Psoas muscle (tissue), 8 donors: ENCODE measurements around the gene PSORS1C2. TPM values are rescaled to one million over a fixed set of nuclear protein-coding genes. Genes with fewer than 3 reads are reported as not detected.

Experiments used
- ATAC-seq, 4 donors: fragments of 200-7000 bp; cut with Tn5 transposase; one replicate each; pipeline ENCODE4 v1.9.1; 2020; ENCODE audit warnings: moderate library complexity in 3 of 4, mild to moderate bottlenecking in 2 of 4
- DNase-seq, 2 donors: peaks; one replicate each; pipeline ENCODE4 v3.0.0-alpha.2; 2020
- H3K27ac ChIP-seq: fragments of 200-600 bp; one replicate; pipeline ENCODE4 v1.8.0; 2022
- H3K27me3 ChIP-seq, 3 donors: fragments of 200-600 bp in 1 of 3; one replicate each; pipeline versions ENCODE4 v1.6.1 to v1.8.0; 2013 to 2022; ENCODE audit warnings: low read length in 2 of 3, mild to moderate bottlenecking in 2 of 3, moderate library complexity in 1 of 3; ENCODE audit not compliant: insufficient read depth in 3 of 3
- H3K36me3 ChIP-seq, 2 donors: fragments of 200-600 bp in 1 of 2; one replicate each; pipeline versions ENCODE4 v1.6.1 to v1.8.0; 2013 to 2022; ENCODE audit warnings: low read depth in 1 of 2, mild to moderate bottlenecking in 1 of 2, moderate library complexity in 1 of 2; ENCODE audit not compliant: insufficient read depth in 1 of 2
- H3K4me1 ChIP-seq: fragments of 200-600 bp; one replicate; pipeline ENCODE4 v1.8.0; 2022
- H3K4me3 ChIP-seq: fragments of 200-600 bp; one replicate; pipeline ENCODE4 v1.8.0; 2022; ENCODE audit warnings: mild to moderate bottlenecking
- H3K9me3 ChIP-seq: fragments of 200-600 bp; one replicate; pipeline ENCODE4 v1.8.0; 2022
- CTCF ChIP-seq: fragments of 200-600 bp; IDR thresholded peaks from one replicate; pipeline ENCODE4 v1.8.0; 2022; ENCODE audit warnings: antibody characterized with exemption
- WGBS, 3 donors: extraction: QIAGEN DNeasy Blood & Tissue Kit; methylation state at CpG; one replicate each; pipeline versions ENCODE4 v1.1.6 to v1.1.7; 2013; 5-methylcytosine and 5-hydroxymethylcytosine counted together
- intact Hi-C, 2 donors: fragments of 100-400 bp; cut with DNase I; formaldehyde crosslinking; loops; one replicate each; pipeline versions ENCODE4 v1.11.0 to v1.14.2; 2022
- polyA plus RNA-seq, 3 donors: library from polyadenylated mRNA; stranded (reverse); fragments of 200-250 nt; gene quantifications; one replicate each; pipeline ENCODE4 v1.2.3, GENCODE V29; 2013
- total RNA-seq, 4 donors: library from RNA; stranded (reverse); fragmentation: NEBNext Ultra II Directional in 2 of 4; extraction: Animal tissue kit (Norgen Biotek cat#: 25700) in 2 of 4; gene quantifications; one replicate each; pipeline versions ENCODE4 v1.2.1 to v1.2.4, GENCODE V29; 2021 to 2023
- donor health status: healthy with polysubstance abuse.
- donor health status: DM: no; HTN: no; CAD: no; lungs with moderate emphysema.
- donor health status: Bipolar disorder and iron deficiency.
- donor health status: healthy.
- donor health status: DM: yes; HTN: yes; CAD: no.
- donor health status: DM: no; HTN: no; CAD: no.
- donor health status: DM: no; HTN: no; CAD: no.
- donor health status: DM: yes; HTN: yes; CAD: no.

PSORS1C2 gene
- total and polyA plus RNA-seq, 7 donors: not detected

- intact Hi-C loops: no loop called here
- no peaks in the 10 kb centered on the region for H3K4me1 ChIP-seq
- DNase-seq: peak in 1 of 2 donors; percentile 36
- no peaks in the 10 kb centered on the region for H3K27me3 ChIP-seq
- no peak overlapping the region for H3K4me3 ChIP-seq
- H3K9me3 ChIP-seq: no peaks in the 10 kb centered on the region
- ATAC-seq: no peak
- H3K27ac ChIP-seq: no peak overlapping the region
- H3K36me3 ChIP-seq: peaks cover 0 to 51% of the 10 kb centered on the region in 2 donors
- no peak for TF ChIP-seq CTCF
- WGBS, 3 donors: 83 to 87% (median 87%) methylated on average over 7 of the region's 7 CpGs
These were observed 13.9 kb upstream of the PSORS1C2 start for GRCh38 chr6:31152781-31153180.

GRCh38 chr6:31149827-31150447 is 11.1 kb upstream of the PSORS1C2 start:
- 87 to 90% (median 89%) methylated on average over 6 of the region's 6 CpGs for WGBS, 3 donors
- Histone ChIP-seq H3K4me3 (no peak overlapping the region), H3K27me3 (no peaks in the 10 kb centered on the region), H3K36me3 (peaks cover 0 to 56% of the 10 kb centered on the region in 2 donors), H3K4me1 (no peaks in the 10 kb centered on the region), H3K27ac (no peak overlapping the region), H3K9me3 (no peaks in the 10 kb centered on the region)
- DNase-seq (peak in 1 of 2 donors; percentile 29), ATAC-seq (no peak)
- intact Hi-C loops: no loop called here
- TF ChIP-seq CTCF: no peak

GRCh38 chr6:31145386-31145785 is 6.5 kb upstream of the PSORS1C2 start:
- TF ChIP-seq CTCF: no peak
- DNase-seq: peak in 1 of 2 donors; percentile 29
- Histone ChIP-seq H3K4me3 (no peak overlapping the region), H3K9me3 (no peaks in the 10 kb centered on the region), H3K4me1 (no peaks in the 10 kb centered on the region), H3K36me3 (peaks cover 0 to 65% of the 10 kb centered on the region in 2 donors), H3K27me3 (no peaks in the 10 kb centered on the region), H3K27ac (no peak overlapping the region)
- WGBS, 3 donors: 92 to 96% (median 94%) methylated on average over 10 of the region's 10 CpGs
- intact Hi-C loops: no loop called here
- no peak for ATAC-seq

GRCh38 chr6:31144970-31145340 is 6.1 kb upstream of the PSORS1C2 start:
- 62 to 82% (median 65%) methylated on average over 9 to 11 of the region's 11 CpGs for WGBS, 3 donors
- intact Hi-C loops: no loop called here
- DNase-seq: peak in 1 of 2 donors; percentile 35
- TF ChIP-seq CTCF: no peak
- H3K9me3 ChIP-seq: no peaks in the 10 kb centered on the region
- no peaks in the 10 kb centered on the region for H3K27me3 ChIP-seq
- H3K36me3 ChIP-seq: peaks cover 0 to 61% of the 10 kb centered on the region in 2 donors
- no peak overlapping the region for H3K27ac ChIP-seq
- ATAC-seq: no peak
- no peak overlapping the region for H3K4me3 ChIP-seq
- no peaks in the 10 kb centered on the region for H3K4me1 ChIP-seq
